HG02970 (cell line): ENCODE data around the gene CCDC88B.
"Not testable (repeated sequence)": the region's sequence is repeated elsewhere in the genome, so short reads cannot be mapped to it uniquely, and the experiment has no call there.

Experiments
- ATAC-seq: cut with Tn5 transposase; IDR thresholded peaks from one replicate; pipeline ENCODE4 v1.9.1; 2021; ENCODE audit warnings: mild to moderate bottlenecking, moderate library complexity, moderate number of reproducible peaks; ENCODE audit not compliant: unreplicated experiment, low FRiP score

The CCDC88B gene

GRCh38 chr11:64318766-64319761 is 20.9 kb upstream of the CCDC88B start:
- ATAC-seq, result no peak

- no peak for ATAC-seq
Observed at GRCh38 chr11:64320556-64320955, 19.4 kb upstream of the CCDC88B start.

- no peak for ATAC-seq
Observed at GRCh38 chr11:64321026-64321425, 19.0 kb upstream of the CCDC88B start.

GRCh38 chr11:64321533-64321932 is 18.5 kb upstream of the CCDC88B start:
- no peak for ATAC-seq

- no peak for ATAC-seq
Observed at GRCh38 chr11:64322925-64323260, 17.1 kb upstream of the CCDC88B start.

GRCh38 chr11:64323373-64323772 is 16.6 kb upstream of the CCDC88B start:
- no peak for ATAC-seq

- not testable (repeated sequence) for ATAC-seq
Observed at GRCh38 chr11:64323984-64324383, 16.0 kb upstream of the CCDC88B start.

- ATAC-seq, result no peak
Observed at GRCh38 chr11:64324692-64325469, 15.1 kb upstream of the CCDC88B start.

- no peak for ATAC-seq
Observed at GRCh38 chr11:64327375-64327774, 12.6 kb upstream of the CCDC88B start.

GRCh38 chr11:64327993-64328392 is 12.0 kb upstream of the CCDC88B start:
- ATAC-seq, result no peak

- ATAC-seq, result no peak
Observed at GRCh38 chr11:64330888-64331287, 9.1 kb upstream of the CCDC88B start.

GRCh38 chr11:64331569-64332371 is 8.2 kb upstream of the CCDC88B start:
- ATAC-seq, result no peak

- no peak for ATAC-seq
Observed at GRCh38 chr11:64333556-64333955, 6.4 kb upstream of the CCDC88B start.

GRCh38 chr11:64334764-64335735 is 5.0 kb upstream of the CCDC88B start:
- ATAC-seq, result peak; percentile 68

GRCh38 chr11:64337538-64338249 is 2.3 kb upstream of the CCDC88B start:
- ATAC-seq, result no peak

- no peak for ATAC-seq
Observed at GRCh38 chr11:64338716-64339115, 1.3 kb upstream of the CCDC88B start.

GRCh38 chr11:64339286-64339685 is 718 bp upstream of the CCDC88B start:
- no peak for ATAC-seq

- no peak for ATAC-seq
Observed at GRCh38 chr11:64340671-64341335, 799 bp downstream of the CCDC88B start.
